GM18517 (cell line): ENCODE measurements around the gene TM4SF20.

Experiments
- ATAC-seq: cut with Tn5 transposase; IDR thresholded peaks from one replicate; pipeline ENCODE4 v1.9.1; 2021; ENCODE audit warnings: mild to moderate bottlenecking, moderate library complexity; ENCODE audit not compliant: unreplicated experiment

TM4SF20 gene

DNA sequence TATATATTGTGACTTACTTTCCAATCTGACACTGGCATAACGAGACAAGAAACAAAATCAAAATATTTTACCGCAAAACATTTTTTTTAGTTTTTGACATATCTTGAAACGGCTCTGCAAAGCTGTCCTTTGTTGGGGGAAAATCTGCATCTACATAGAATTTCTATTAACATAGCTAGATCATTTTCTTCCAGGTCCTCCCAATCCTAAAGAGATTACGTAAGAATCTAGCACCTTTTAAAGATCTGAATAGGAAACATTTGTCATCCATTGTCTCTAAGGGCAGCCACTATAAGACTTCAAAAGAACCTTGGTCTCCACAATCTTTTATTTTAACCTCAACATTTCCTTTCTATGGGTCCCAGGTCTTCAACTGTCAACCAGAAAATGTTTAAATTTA, 55.3 kb downstream of the TM4SF20 start:
- ATAC-seq, result no peak

DNA sequence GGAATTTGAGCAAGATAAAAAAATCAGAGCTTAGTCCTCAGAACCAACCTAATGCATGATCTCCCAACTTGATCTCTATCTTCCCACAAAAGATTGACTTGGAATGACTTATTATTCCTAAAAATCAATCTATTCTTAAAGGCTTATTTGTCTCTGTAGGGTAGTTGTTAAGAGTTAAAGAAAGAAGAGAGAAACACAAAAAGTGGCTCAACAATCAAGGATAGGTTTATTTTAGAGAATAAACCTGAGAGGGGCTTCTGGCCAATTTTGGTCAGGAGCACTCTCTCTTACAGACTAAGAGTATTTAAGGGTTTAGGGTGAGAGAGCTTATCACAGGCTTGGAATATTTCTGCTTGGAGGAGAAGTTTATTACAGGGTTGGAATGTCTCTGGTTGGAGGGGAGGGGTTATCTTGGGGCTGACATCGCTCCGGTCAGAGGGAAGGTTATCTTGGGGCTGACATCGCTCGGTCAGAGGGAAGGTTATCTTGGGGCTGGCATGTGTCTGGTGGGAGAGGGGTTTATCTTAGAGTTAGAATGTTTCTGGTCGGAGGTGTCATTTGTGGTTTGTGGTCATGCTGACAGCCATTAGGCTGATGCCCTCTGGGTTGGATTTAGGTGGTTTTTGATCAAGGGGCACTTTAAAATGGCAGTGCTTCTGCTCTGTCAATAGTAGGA, 56.4 kb downstream of the TM4SF20 start:
- no peak for ATAC-seq

DNA sequence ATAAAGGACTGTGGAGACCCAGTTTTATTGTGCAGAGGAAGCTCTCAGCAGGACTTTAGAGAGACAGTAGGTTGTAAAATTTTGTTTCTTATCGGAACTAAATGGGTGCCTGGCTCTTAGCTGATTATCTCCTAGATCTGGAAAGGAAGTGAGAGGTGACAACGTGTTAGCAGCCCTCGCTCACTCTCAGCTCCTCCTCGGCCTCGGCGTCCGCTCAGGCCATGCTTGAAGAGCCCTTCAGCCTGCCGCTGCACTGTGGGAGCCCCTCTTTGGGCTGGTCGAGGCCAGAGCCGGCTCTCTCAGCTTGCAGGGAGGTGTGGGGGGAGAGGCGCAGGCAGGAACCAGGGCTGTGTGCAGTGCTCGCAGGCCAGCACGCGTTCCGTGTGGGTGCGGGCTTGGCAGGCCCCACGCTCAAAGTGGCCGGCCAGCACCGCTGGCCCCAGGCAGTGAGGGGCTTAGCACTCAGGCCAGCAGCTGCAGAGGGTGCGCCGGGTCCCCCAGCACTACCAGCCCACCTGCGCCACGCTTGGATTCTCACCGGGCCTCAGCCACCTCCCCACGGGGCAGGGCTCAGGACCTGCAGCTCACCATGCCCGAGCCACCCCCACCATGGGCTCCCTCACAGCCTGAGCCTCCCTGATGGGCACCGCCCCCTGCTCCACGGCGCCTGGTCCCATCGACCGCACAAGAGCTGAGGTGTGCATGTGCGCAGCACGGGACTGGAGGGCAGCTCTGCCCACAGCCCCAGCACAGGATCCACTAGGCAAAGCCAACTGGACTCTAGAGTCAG, 58.6 kb downstream of the TM4SF20 start:
- no peak for ATAC-seq

DNA sequence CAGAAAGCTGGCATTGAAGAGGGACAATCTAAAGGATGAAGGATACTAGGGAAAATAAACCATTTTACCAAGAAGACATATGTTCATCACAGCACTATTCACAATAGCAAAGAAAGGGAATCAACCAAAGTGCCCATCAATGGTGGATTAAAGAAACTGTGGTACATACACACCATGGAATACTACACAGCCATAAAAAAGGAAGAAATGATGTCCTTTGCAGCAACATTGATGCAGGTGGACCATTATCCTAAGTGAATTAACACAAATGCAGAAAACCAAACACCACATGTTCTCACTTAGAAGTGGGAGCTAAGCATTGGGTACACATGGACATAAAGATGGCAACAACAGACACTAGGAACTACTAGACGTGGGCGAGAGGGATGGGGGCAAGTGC, 61.3 kb downstream of the TM4SF20 start:
- ATAC-seq, result no peak

DNA sequence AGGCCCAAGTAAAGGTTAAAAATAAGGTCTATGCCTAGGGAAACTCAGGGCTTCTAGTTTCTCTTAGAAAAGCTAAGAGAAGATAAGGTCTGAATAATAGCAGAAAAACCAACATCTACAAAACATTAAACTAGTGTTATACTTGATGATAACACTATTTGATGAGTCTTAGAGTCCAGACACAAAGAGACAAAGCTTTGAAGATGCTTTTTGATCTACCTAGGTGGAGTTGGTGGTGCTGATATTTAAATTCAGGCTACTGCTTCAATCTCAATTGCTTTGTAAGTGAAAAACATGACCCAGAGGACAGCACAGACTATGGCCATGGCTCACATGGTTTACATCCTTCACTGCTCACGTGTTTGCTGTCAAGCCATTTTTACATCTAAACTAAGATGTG, 65.8 kb downstream of the TM4SF20 start:
- no peak for ATAC-seq

DNA sequence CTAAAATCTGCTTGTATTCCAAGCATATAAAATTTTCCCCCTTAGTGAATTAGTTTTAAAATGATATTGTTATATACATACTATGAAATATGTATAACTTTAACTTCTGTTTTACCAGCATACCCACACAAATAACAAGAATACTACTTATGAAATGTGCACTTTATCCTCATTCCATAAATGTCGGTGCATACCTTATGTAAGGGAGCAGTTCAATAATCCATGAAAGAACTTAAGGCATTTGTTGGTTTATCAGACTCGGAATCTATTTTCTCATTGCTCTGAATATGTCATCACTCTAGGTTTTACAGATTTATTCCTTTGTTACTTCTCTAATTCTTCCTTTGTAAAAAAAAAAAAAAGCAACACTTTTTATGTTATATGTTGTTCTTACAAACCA, 66.5 kb downstream of the TM4SF20 start:
- no peak for ATAC-seq
